Measurements from ENCODE around the gene CHCHD3. TPM values are rescaled to one million over a fixed set of nuclear protein-coding genes. Genes with fewer than 3 reads are reported as not detected.

The CHCHD3 gene
- total RNA-seq, 2 donors from 2014 or later = 29.8 to 33.0 TPM

DNA sequence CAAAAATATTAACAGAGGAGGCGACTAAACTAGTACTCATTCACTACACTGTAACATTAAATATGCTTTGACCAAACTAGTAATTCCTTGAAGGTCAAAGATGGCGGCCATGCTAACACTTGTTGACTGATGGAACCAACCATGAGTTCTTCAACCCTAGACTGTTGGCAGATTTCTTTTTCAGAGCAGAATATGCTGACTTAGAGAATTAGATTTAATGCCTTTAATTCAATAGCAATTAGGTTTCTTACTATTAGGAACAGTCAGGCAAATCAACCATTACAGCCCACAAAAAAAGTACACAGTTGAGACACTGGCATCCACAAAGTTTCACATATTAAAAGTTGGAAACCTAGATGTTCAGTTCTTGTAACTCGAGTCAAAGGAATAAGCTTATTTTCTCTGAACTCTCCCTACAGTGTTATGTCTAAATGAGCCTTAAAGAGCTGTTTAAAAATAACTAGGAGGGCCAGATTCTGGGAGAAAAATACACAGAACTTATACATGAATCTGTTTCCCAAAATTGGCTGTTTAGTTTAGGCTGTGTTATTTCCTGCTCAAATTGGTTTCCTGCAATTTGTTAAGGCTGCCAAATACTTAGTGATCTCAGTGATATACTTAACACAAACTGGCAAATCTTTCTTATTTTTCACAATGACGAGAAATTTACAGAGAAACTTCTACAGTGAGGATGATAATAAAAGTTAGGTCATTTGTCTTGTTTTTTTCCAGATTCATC lies 17.6 kb downstream of the CHCHD3 start:
- ATAC-seq (no peak), DNase-seq (no peak)
- Mint-ChIP-seq H3K27ac (no peak overlapping the region), H3K36me3 (ENCODE audit: low read depth) (peaks cover 12% of the 10 kb centered on the region), H3K27me3 (no peaks in the 10 kb centered on the region), H3K4me3 (no peak overlapping the region), H3K4me1 (peaks cover 18% of the 10 kb centered on the region)
- no peaks in the 10 kb centered on the region for H3K9me3 ChIP-seq (ENCODE audit: control insufficient read depth, low read length, poor library complexity, severe bottlenecking)

DNA sequence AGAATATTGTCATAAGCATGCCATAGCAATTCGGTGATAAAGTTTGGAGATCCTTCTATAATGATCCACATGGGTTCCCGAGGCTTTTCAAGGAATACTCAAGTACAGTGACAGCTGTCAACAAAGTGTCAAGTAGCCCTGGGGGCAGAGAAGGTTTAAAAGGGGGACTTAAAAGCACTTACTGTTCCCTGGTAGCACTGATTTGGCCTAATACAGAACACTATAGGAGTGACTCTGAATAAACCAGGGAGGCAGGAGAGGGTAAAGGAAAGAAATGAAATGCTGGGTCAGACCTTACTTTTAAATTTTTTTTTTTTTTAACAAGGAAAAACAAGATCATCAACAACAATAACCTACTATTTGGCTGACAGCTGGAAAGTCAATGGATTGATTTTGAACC lies 20.1 kb downstream of the CHCHD3 start:
- peaks cover 21% of the 10 kb centered on the region for H3K4me1 Mint-ChIP-seq
- H3K27ac Mint-ChIP-seq = no peak overlapping the region
- no peak for DNase-seq
- no peak overlapping the region for H3K4me3 Mint-ChIP-seq
- H3K36me3 Mint-ChIP-seq (ENCODE audit: low read depth) = peaks cover 4% of the 10 kb centered on the region
- ATAC-seq = no peak
- no peaks in the 10 kb centered on the region for H3K27me3 Mint-ChIP-seq
- no peaks in the 10 kb centered on the region for H3K9me3 ChIP-seq (ENCODE audit: control insufficient read depth, low read length, poor library complexity, severe bottlenecking)

DNA sequence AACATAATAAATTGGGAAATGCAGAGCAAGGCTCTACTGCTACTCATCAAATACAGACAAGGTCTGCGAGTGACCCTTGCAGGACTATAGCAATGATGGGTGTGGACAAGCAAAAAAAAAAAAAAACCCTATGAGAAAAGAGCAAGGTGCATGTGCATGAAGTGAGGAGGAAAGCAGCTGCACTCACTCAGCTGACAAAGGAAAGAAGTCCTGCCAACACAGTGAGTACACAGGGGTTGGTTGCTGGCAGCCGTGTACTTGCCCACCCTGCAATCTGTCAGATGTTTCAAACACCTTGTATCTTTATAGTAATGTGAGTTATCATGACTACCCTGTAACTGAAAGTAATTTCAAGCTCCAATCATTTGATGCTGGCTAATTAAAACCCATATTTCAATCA lies 20.5 kb downstream of the CHCHD3 start:
- no peak overlapping the region for H3K27ac Mint-ChIP-seq
- no peaks in the 10 kb centered on the region for H3K27me3 Mint-ChIP-seq
- H3K9me3 ChIP-seq (ENCODE audit: control insufficient read depth, low read length, poor library complexity, severe bottlenecking) = no peaks in the 10 kb centered on the region
- H3K4me3 Mint-ChIP-seq = no peak overlapping the region
- no peak for DNase-seq
- peaks cover 4% of the 10 kb centered on the region for H3K36me3 Mint-ChIP-seq (ENCODE audit: low read depth)
- ATAC-seq = no peak
- H3K4me1 Mint-ChIP-seq = peaks cover 26% of the 10 kb centered on the region

DNA sequence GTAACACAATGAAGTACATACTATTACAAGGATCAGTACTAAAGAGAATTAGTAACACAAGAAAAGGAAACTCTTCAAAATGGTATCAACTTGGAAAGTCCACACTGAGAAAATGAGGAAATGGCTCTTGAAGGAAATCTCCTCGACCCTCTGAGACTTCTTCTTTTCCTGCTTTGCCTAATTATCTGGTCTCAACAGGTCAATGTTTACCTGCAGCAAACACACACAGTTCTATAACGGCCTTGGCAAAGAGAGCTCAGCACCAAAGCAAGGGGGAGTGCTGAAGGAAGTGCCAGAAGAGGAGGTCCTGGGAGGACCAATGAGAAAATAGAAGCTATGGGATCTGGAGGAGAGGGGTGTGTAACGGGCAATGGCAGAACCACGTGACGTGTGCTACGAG lies 21.9 kb downstream of the CHCHD3 start:
- no peaks in the 10 kb centered on the region for H3K9me3 ChIP-seq (ENCODE audit: control insufficient read depth, low read length, poor library complexity, severe bottlenecking)
- DNase-seq (no peak), ATAC-seq (no peak)
- H3K27ac Mint-ChIP-seq = no peak overlapping the region
- H3K27me3 Mint-ChIP-seq = no peaks in the 10 kb centered on the region
- no peak overlapping the region for H3K4me3 Mint-ChIP-seq
- peaks cover 4% of the 10 kb centered on the region for H3K36me3 Mint-ChIP-seq (ENCODE audit: low read depth)
- H3K4me1 Mint-ChIP-seq = peaks cover 28% of the 10 kb centered on the region

DNA sequence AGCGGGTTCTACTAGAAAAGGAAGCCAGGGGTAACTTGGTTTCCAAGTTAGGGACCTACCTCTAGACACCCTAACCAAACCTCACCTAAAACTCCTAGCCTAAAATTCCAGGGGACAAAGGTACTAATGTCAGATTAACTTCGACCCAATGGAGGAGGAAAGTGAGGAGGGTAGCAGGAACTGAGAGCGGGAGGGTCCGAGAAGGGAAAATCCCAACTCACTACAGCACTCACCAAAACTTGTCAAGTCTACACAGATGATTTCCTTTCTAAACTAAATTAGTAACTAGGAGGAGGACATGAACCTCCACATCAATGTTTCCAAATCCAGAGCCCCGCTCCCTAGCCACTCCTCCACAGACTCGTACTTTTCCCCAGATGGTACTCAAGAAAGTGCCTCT lies 22.6 kb downstream of the CHCHD3 start:
- Mint-ChIP-seq H3K4me1 (peaks cover 30% of the 10 kb centered on the region), H3K4me3 (no peak overlapping the region), H3K27ac (no peak overlapping the region), H3K36me3 (ENCODE audit: low read depth) (peaks cover 4% of the 10 kb centered on the region), H3K27me3 (no peaks in the 10 kb centered on the region)
- no peaks in the 10 kb centered on the region for H3K9me3 ChIP-seq (ENCODE audit: control insufficient read depth, low read length, poor library complexity, severe bottlenecking)
- no peak for ATAC-seq
- DNase-seq = no peak

DNA sequence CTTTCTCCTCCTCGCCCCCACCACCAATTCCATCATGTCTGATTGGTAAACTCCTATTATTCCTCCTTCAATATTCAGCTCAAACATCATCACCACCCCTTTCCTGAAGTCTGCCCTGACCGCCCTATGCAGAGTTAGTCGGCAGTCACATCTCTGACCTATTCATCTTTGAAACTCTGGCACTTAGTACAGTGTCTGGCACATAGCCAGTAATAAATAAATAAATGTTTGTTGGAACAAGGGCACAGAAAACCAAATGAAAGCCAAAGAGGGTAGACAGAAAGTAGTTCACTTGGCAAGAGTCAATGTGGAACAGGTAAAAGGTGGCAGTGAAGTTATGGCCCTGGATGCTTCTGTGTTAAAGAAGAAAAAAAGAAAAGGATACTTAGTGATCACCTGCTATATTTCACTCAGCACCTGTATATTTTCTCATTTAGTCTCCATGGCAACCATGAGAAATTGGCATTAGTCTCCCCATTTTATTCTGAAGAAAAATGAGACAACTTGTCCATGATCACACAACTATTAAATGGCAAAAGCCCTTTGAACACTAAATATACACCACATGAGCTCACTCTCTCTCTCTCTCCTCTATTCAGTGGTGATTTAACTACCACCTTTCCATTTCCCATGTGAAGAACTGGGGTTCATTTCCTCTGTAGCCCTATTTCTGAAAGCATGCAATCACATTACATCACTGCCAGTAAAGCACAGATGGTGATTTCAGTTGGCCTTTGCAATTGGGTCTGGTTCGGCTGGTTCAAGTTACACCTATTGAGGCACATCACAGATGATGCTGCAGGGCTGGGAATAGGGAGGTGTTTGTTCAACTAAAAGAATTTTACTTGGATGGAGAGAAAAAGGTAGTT lies 25.3 kb downstream of the CHCHD3 start:
- H3K9me3 ChIP-seq (ENCODE audit: control insufficient read depth, low read length, poor library complexity, severe bottlenecking) = no peaks in the 10 kb centered on the region
- H3K4me1 Mint-ChIP-seq = peaks cover 32% of the 10 kb centered on the region
- no peak overlapping the region for H3K4me3 Mint-ChIP-seq
- H3K27me3 Mint-ChIP-seq = no peaks in the 10 kb centered on the region
- ATAC-seq = no peak
- H3K36me3 Mint-ChIP-seq (ENCODE audit: low read depth) = peaks cover 4% of the 10 kb centered on the region
- DNase-seq = no peak
- H3K27ac Mint-ChIP-seq = no peak overlapping the region

DNA sequence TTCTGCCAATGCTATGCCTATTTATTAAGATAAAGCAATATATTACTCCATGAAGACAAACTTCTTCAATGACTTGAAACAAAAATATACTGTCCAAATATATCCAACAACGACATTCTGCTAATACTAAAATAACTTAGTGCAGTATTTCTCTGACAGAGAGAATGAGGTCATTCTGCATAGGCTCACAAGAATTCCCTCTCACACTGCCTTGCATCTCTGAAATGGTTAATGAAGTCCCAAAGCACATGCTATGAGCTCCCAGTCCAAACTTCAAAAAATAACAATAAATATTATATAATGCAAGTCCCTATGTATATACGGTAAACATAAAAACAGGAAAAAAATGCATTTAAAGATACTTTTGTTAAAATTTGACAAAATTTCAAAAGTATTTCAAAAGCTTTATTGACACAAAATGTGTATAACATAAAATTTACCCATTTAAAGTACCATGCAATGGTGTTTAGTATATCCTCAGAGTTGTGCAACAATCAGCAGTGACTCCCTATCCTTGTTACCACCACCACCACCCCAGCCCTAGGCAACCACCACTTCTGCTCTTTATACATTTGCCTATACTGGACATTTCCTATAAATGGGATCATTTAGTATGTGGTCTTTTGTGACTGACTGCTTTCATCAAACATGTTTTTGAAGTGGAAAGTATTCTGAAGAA lies 27.6 kb downstream of the CHCHD3 start:
- DNase-seq = no peak
- H3K4me3 Mint-ChIP-seq = no peak overlapping the region
- H3K27ac Mint-ChIP-seq = no peak overlapping the region
- peaks cover 29% of the 10 kb centered on the region for H3K4me1 Mint-ChIP-seq
- H3K36me3 Mint-ChIP-seq (ENCODE audit: low read depth) = no peaks in the 10 kb centered on the region
- ATAC-seq = no peak
- no peaks in the 10 kb centered on the region for H3K9me3 ChIP-seq (ENCODE audit: control insufficient read depth, low read length, poor library complexity, severe bottlenecking)
- H3K27me3 Mint-ChIP-seq = no peaks in the 10 kb centered on the region

DNA sequence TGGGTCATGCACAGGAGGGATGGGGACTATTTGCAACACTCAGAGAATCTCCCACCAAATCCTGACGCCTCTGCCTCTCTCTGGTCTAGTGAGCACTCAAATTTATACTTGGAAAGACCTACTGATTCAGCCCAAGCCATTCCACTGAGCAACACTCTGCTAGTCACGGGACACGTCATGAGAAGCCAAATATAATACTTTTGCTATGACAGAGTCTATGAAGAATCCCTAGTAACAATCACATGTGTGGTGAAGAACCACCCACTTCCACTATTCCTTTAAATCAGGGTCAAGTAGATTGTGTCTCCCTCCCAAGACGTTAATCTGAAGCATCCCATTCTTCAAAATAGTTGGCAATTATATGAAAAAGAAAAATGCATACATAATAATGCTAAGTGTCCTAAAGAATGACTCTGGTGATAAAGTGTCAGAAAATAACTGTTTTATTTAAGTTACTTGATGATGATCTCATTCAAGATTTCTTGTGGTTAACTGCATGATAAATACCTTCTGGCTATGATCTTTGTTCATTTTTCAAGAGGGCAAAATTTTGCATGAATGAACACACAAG lies 28.5 kb downstream of the CHCHD3 start:
- peaks cover 31% of the 10 kb centered on the region for H3K4me1 Mint-ChIP-seq
- H3K36me3 Mint-ChIP-seq (ENCODE audit: low read depth) = peaks cover 2% of the 10 kb centered on the region
- H3K27ac Mint-ChIP-seq = no peak overlapping the region
- no peak overlapping the region for H3K4me3 Mint-ChIP-seq
- no peaks in the 10 kb centered on the region for H3K9me3 ChIP-seq (ENCODE audit: control insufficient read depth, low read length, poor library complexity, severe bottlenecking)
- DNase-seq (no peak), ATAC-seq (no peak)
- no peaks in the 10 kb centered on the region for H3K27me3 Mint-ChIP-seq

DNA sequence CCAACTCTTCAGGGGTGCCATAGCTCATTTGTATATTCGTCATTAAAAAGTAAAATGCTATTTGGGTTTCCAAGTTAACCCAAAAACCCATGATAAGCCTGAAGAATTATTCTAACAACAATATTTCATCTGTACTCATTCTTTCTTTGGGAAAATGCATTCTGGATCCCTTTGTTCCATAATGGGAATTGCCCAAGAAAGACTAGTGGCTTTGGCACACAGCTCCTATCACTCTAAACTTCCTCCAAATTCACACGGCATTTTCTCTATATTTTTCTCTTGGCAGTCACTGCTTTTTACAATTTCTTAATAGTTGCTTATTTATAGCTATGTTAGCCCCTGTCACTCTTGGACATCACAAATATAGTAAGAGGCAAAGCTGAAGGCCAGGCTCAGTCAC lies 29.1 kb downstream of the CHCHD3 start:
- Mint-ChIP-seq H3K36me3 (ENCODE audit: low read depth) (peaks cover 2% of the 10 kb centered on the region), H3K27ac (no peak overlapping the region), H3K4me3 (no peak overlapping the region), H3K4me1 (peaks cover 34% of the 10 kb centered on the region), H3K27me3 (no peaks in the 10 kb centered on the region)
- ATAC-seq (no peak), DNase-seq (no peak)
- H3K9me3 ChIP-seq (ENCODE audit: control insufficient read depth, low read length, poor library complexity, severe bottlenecking) = no peaks in the 10 kb centered on the region

DNA sequence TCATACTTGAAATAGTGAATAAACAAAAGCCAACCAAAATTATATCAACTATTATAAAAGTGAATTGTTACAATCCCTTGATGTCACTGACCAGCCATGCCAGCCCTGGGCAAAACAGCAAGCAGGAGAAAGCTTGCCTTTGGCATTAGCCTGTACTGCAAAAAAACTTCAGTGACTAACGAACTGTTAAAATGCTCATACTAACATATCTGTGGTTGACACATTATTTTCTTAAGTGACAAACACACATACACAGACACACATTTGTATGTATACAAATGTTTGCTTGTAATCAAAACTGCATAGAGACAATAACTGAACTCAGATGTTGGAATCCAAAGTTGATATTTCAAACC lies 29.5 kb downstream of the CHCHD3 start:
- Mint-ChIP-seq H3K4me1 (peaks cover 34% of the 10 kb centered on the region), H3K27ac (no peak overlapping the region), H3K36me3 (ENCODE audit: low read depth) (peaks cover 2% of the 10 kb centered on the region), H3K27me3 (no peaks in the 10 kb centered on the region), H3K4me3 (no peak overlapping the region)
- ATAC-seq (no peak), DNase-seq (no peak)
- no peaks in the 10 kb centered on the region for H3K9me3 ChIP-seq (ENCODE audit: control insufficient read depth, low read length, poor library complexity, severe bottlenecking)

DNA sequence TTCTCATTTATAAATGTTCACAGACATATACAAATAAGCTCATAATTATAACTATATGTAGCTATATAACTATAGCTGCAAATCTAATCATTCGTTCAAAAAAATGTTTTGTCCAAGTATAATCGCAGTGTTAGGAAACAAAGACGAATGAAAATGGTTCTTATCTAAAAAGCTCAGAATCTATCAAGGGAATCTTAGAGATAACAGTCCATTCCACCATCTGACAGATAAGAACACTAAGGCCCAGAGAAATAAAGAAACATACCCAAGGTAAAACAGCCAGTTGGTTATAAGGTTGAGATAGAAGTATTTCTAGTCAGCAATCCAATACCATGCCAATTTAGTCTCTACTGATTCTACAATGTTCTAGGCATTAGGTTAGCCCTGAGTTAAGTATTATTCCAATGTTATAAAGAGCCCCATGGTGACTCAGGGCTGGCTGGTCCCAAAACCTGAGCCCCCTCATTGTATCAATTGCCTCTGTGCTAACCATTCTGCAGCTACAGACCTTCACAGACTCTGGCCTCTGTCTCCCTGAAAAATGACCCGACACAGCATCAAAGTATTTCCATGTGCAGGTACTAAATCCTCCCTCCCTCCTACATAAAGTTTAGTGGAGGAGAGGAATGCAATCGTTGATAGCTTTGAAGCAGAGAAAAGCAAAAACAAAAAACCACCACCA lies 30.0 kb downstream of the CHCHD3 start:
- H3K27me3 Mint-ChIP-seq = no peaks in the 10 kb centered on the region
- H3K9me3 ChIP-seq (ENCODE audit: control insufficient read depth, low read length, poor library complexity, severe bottlenecking) = no peaks in the 10 kb centered on the region
- H3K27ac Mint-ChIP-seq = no peak overlapping the region
- peaks cover 31% of the 10 kb centered on the region for H3K4me1 Mint-ChIP-seq
- H3K4me3 Mint-ChIP-seq = no peak overlapping the region
- DNase-seq = no peak
- peaks cover 2% of the 10 kb centered on the region for H3K36me3 Mint-ChIP-seq (ENCODE audit: low read depth)
- no peak for ATAC-seq

DNA sequence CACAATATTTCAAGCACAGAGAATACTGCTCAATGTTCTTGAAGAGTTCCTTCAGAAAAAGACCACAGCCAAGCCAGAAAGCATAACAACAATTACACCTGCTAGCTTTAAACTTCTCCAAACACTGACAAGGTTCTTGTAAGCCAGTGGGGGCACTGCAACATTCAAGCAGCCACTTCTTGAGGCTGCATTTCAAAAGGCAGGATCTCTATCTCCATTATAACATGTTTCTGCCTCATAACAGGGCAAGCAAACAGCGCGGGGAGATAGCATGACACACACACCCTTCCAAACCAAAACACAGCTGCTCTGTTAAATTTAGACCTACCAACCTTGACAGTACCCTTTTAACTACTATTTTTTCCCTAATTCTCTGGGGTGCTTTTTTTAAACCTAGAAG lies 30.8 kb downstream of the CHCHD3 start:
- Mint-ChIP-seq H3K27ac (no peak overlapping the region), H3K4me1 (peaks cover 24% of the 10 kb centered on the region), H3K36me3 (ENCODE audit: low read depth) (peaks cover 2% of the 10 kb centered on the region), H3K27me3 (no peaks in the 10 kb centered on the region), H3K4me3 (no peak overlapping the region)
- no peak for ATAC-seq
- no peaks in the 10 kb centered on the region for H3K9me3 ChIP-seq (ENCODE audit: control insufficient read depth, low read length, poor library complexity, severe bottlenecking)
- DNase-seq = no peak
